Measurements from ENCODE around the gene SMC2. TPM values are rescaled to one million over a fixed set of nuclear protein-coding genes. Genes with fewer than 3 reads are reported as not detected.
A peak's percentile ranks its signal among the peaks of the same experiment; 100 is the strongest.

Gene SMC2
- total RNA-seq = 10 to 100 TPM; 61.0 to 61.9 TPM

DNA sequence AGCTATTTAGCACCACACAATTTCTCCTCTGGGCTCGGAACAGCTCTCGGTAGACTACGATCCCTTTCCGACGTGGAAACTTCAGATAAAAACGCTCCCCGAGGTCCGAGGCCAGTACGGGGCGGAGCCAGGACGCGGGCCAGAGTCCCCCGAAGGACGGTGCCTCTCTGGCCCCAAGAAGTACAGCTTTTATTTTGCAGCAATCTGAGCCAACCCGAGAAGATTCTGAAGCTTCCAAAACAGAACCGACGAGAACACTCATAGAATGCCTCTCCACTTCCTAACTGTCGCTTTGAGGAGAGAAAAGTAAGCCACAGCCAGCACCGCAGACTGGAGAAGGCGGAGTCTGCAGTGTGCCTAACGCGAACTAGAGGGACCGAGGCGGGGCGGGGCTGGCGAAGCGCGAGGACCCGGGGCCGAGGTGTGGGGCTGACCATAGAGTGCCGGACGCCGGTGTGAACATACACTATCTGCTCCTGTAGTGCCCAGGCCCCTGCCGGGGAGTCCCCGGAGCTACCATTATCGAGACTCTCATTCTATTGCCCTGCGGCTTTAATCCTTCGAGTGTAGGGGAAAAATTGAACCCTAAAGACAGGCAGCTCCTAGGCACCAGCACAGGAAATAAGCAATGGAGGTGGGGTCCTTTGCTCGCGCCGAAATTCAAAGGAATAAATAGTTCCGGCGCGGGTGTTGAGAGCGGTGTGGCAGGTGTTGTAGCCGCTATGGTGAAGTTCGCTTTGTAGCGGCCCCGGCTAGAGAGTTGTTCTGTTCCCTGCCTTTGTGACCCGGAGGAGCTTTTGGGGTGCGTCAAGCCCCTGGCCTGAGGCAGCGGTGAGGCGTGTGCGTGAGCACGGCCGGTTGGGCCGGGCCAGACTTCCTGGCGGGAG, at the start of gene SMC2:
Gene SMC2 (plus strand): TSS at position 663 of the 887 bp plus-strand sequence. CDS start 1,076 bp downstream, outside the sequence.
- H3K27me3 Mint-ChIP-seq = no peaks in the 10 kb centered on the region
- H3K36me3 Mint-ChIP-seq = peaks cover 7% of the 10 kb centered on the region
- no peaks in the 10 kb centered on the region for H3K9me3 Mint-ChIP-seq
- DNase-seq = peak; percentile 94
- peak within 1 kb of the TSS; percentile 99 for H3K27ac Mint-ChIP-seq
- POLR2A ChIA-PET = interaction anchor here (0.6 to 1.4 kb wide), 6 partner anchors 8 to 653 kb away, joined by 3 to 9 read pairs (median 4); partner anchors contain the start of gene NIPSNAP3A
- intact Hi-C loops (cut with micrococcal nuclease) = loop anchor here (1.0 to 10.0 kb wide), 6 partner anchors 65 to 1600 kb away; partner anchors contain the start of genes FSD1L, NIPSNAP3A and TMEM38B
- CTCF ChIA-PET = interaction anchor here (0.6 kb wide), 2 partner anchors 10 to 19 kb away, joined by 3 read pairs; no protein-coding TSS in a partner anchor
- H3K4me3 Mint-ChIP-seq = peak within 1 kb of the TSS; percentile 90
- peaks cover 32% of the 10 kb centered on the region for H3K4me1 Mint-ChIP-seq (ENCODE audit: low read depth)

- Mint-ChIP-seq H3K27me3 (no peaks in the 10 kb centered on the region), H3K27ac (no peak overlapping the region), H3K4me1 (ENCODE audit: low read depth) (no peaks in the 10 kb centered on the region), H3K9me3 (no peaks in the 10 kb centered on the region), H3K4me3 (no peak overlapping the region), H3K36me3 (no peaks in the 10 kb centered on the region)
- DNase-seq = no peak
- intact Hi-C loops (cut with micrococcal nuclease) = no loop called here
- CTCF ChIA-PET = no interaction called here
- POLR2A ChIA-PET = no interaction called here
These were observed 25.6 kb upstream of the SMC2 start for GRCh38 chr9:104068546-104068945.

GRCh38 chr9:104069288-104069687, 24.8 kb upstream of the SMC2 start:
- Mint-ChIP-seq H3K36me3 (no peaks in the 10 kb centered on the region), H3K4me1 (ENCODE audit: low read depth) (no peaks in the 10 kb centered on the region), H3K27ac (no peak overlapping the region), H3K27me3 (no peaks in the 10 kb centered on the region), H3K4me3 (no peak overlapping the region), H3K9me3 (no peaks in the 10 kb centered on the region)
- DNase-seq = no peak
- ChIA-PET POLR2A (no interaction called here), CTCF (no interaction called here)
- intact Hi-C loops (cut with micrococcal nuclease) = no loop called here

DNA sequence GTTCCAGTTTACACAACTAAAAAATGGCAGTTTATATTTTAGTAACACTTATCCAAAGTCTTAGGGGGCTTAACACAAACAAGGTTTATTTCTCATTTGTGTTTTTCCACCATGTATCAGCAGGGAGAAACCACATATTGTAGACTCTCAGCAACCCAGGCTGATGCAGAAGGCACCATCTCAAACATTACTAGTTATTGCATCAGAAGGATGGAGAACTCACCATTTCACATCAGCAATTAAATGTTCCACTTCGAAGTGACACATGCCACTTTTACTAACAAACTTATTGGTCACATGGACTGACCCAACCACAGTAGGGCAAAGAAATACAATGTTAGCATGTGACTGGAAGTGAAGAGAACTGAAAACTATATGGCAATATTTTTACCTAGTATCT, 22.5 kb upstream of the SMC2 start:
- ChIA-PET POLR2A (no interaction called here), CTCF (no interaction called here)
- H3K27ac Mint-ChIP-seq = no peak overlapping the region
- H3K4me3 Mint-ChIP-seq = no peak overlapping the region
- DNase-seq = no peak
- H3K36me3 Mint-ChIP-seq = no peaks in the 10 kb centered on the region
- no peaks in the 10 kb centered on the region for H3K9me3 Mint-ChIP-seq
- intact Hi-C loops (cut with micrococcal nuclease) = no loop called here
- peaks cover 9% of the 10 kb centered on the region for H3K27me3 Mint-ChIP-seq
- no peaks in the 10 kb centered on the region for H3K4me1 Mint-ChIP-seq (ENCODE audit: low read depth)

DNA sequence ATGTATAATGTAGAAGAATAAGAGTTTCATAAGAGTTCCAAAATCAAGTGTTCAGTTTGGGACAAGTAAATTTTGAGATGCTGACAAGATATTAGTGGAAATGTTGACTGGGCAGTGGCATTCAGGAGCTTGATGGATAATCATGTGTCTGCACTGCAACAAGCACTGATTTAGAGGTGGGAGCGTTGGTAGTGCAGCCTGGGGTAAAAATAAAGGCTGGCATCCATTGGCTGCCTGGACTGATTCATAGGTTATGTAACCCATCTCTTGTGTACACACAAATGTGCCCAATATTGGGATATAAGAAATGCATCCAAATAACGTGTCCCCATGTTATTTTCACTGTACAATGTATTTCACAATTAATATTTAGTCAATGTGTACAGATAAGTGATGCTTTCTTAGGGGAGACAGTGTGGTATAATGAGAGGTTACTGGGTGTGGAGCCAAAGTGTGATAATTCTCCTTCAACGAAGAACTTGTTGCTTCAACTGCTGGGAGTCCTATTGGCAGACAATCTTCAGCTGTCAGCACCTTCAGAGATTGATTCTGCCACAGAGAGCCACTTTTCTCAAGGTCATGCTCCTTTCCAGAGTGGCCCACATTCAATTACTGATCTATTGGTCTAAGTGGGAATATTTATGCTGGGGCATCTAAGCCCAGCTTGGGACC, 20.9 kb upstream of the SMC2 start:
- ChIA-PET CTCF (no interaction called here), POLR2A (interaction anchor here (1.1 kb wide), 1 partner anchor 20 kb away, joined by 4 read pairs; the partner anchor contains the start of gene SMC2)
- Mint-ChIP-seq H3K27ac (no peak overlapping the region), H3K27me3 (peaks cover 15% of the 10 kb centered on the region), H3K36me3 (no peaks in the 10 kb centered on the region), H3K4me3 (no peak overlapping the region), H3K4me1 (ENCODE audit: low read depth) (no peaks in the 10 kb centered on the region), H3K9me3 (no peaks in the 10 kb centered on the region)
- DNase-seq = no peak
- intact Hi-C loops (cut with micrococcal nuclease) = no loop called here

DNA sequence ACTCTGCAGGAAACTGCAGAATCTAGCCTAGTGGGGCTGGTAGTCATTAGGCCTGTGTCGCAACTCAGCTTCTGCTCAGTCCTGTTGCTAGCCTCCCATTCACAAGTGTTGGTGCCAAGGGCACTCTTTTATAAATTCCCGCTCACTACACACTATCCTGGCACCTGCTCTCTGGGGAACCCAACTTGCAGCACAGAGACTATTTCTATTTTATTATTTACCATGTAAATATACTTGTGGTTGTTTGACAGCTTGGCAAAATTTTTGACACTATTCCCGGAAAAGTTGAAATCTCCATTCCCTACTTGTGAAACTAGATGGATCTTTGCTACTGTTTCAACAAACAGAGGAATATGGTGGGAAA, 20.4 kb upstream of the SMC2 start:
- Mint-ChIP-seq H3K27me3 (peaks cover 17% of the 10 kb centered on the region), H3K4me1 (ENCODE audit: low read depth) (no peaks in the 10 kb centered on the region), H3K4me3 (no peak overlapping the region), H3K9me3 (no peaks in the 10 kb centered on the region), H3K27ac (no peak overlapping the region), H3K36me3 (no peaks in the 10 kb centered on the region)
- ChIA-PET POLR2A (interaction anchor here (1.1 kb wide), 1 partner anchor 20 kb away, joined by 4 read pairs; the partner anchor contains the start of gene SMC2), CTCF (no interaction called here)
- intact Hi-C loops (cut with micrococcal nuclease) = no loop called here
- DNase-seq = no peak

DNA sequence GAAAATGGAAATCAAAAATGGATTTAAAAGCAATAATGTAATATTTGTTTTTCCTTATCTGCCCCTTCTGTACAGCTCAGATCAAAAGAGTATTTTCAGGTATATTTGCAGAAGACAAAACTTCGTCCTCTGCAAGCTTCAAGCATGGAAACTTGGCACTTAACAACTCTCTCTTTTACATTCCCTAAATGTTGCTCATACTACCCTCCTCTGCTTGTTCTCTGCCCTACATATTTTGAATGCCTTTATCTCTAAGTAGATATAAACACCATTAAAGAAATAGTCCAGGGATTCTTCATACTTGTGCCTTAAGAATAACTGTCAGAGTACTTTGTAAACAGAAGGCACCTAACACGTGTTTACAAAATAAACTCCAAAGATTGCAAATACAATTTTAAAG, 19.2 kb upstream of the SMC2 start:
- Mint-ChIP-seq H3K27ac (no peak overlapping the region), H3K4me1 (ENCODE audit: low read depth) (no peaks in the 10 kb centered on the region), H3K27me3 (peaks cover 23% of the 10 kb centered on the region), H3K36me3 (no peaks in the 10 kb centered on the region), H3K9me3 (peaks cover 2% of the 10 kb centered on the region), H3K4me3 (no peak overlapping the region)
- ChIA-PET POLR2A (no interaction called here), CTCF (no interaction called here)
- no peak for DNase-seq
- intact Hi-C loops (cut with micrococcal nuclease) = no loop called here

GRCh38 chr9:104075801-104076753, 18.0 kb upstream of the SMC2 start:
- CTCF ChIA-PET = interaction anchor here (0.7 kb wide), 1 partner anchor 80 kb away, joined by 4 read pairs; no protein-coding TSS in a partner anchor
- POLR2A ChIA-PET = no interaction called here
- no peak for DNase-seq
- Mint-ChIP-seq H3K36me3 (no peaks in the 10 kb centered on the region), H3K27ac (no peak overlapping the region), H3K4me1 (ENCODE audit: low read depth) (no peaks in the 10 kb centered on the region), H3K27me3 (peaks cover 26% of the 10 kb centered on the region), H3K4me3 (no peak overlapping the region), H3K9me3 (peaks cover 8% of the 10 kb centered on the region)
- intact Hi-C loops (cut with micrococcal nuclease) = no loop called here

GRCh38 chr9:104078596-104078995, 15.5 kb upstream of the SMC2 start:
- Mint-ChIP-seq H3K4me1 (ENCODE audit: low read depth) (no peaks in the 10 kb centered on the region), H3K27ac (no peak overlapping the region), H3K9me3 (peaks cover 15% of the 10 kb centered on the region), H3K4me3 (no peak overlapping the region), H3K36me3 (peaks cover 3% of the 10 kb centered on the region), H3K27me3 (peaks cover 26% of the 10 kb centered on the region)
- intact Hi-C loops (cut with micrococcal nuclease) = no loop called here
- ChIA-PET POLR2A (no interaction called here), CTCF (no interaction called here)
- DNase-seq = no peak

DNA sequence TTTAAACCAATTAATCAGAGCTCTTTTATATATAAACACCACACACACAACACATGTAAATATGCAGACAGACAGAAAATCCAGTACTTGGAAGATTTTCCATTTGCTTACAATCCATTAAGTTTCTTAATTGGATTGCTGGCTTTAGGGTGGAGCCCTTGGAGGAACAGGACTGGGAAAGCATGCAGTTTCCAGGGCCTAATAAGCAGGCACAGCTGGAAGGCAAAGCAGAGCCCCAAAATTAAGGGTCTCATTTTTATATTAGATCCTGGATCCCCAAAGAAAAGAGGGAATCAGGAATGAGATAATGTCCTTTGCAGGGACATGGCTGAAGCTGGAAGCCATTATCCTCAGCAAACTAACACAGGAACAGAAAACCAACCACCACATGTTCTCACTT, 13.1 kb upstream of the SMC2 start:
- ChIA-PET POLR2A (no interaction called here), CTCF (no interaction called here)
- H3K4me3 Mint-ChIP-seq = no peak overlapping the region
- intact Hi-C loops (cut with micrococcal nuclease) = no loop called here
- H3K27ac Mint-ChIP-seq = no peak overlapping the region
- peaks cover 15% of the 10 kb centered on the region for H3K9me3 Mint-ChIP-seq
- no peak for DNase-seq
- no peaks in the 10 kb centered on the region for H3K4me1 Mint-ChIP-seq (ENCODE audit: low read depth)
- peaks cover 19% of the 10 kb centered on the region for H3K27me3 Mint-ChIP-seq
- H3K36me3 Mint-ChIP-seq = peaks cover 3% of the 10 kb centered on the region

DNA sequence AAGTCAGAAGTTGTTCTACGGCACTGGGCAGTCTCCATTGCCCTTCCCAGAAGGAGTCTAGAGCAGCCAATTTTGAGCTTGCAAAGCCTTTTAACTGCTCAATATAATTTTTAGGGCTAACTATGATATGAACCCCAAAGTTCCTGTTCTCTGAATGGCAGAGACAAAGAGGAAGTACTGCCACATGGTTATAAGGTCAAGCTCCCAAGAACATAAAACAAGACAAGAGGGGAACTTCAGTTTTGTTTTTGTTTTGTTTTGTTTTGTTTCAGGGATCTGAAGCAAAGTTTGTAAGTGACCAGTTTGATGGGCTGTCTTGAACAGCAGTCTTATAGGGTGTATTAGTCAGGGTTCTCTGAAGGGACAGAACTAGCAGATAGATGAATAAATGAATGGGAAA, 11.9 kb upstream of the SMC2 start:
- DNase-seq = no peak
- POLR2A ChIA-PET = no interaction called here

GRCh38 chr9:104085525-104085924, 8.6 kb upstream of the SMC2 start:
- no peaks in the 10 kb centered on the region for H3K4me1 Mint-ChIP-seq (ENCODE audit: low read depth)
- peaks cover 3% of the 10 kb centered on the region for H3K36me3 Mint-ChIP-seq
- POLR2A ChIA-PET = interaction anchor here (1.0 kb wide), 1 partner anchor 8 kb away, joined by 3 read pairs; the partner anchor contains the start of gene SMC2
- intact Hi-C loops (cut with micrococcal nuclease) = no loop called here
- H3K9me3 Mint-ChIP-seq = peaks cover 9% of the 10 kb centered on the region
- no peak overlapping the region for H3K27ac Mint-ChIP-seq
- CTCF ChIA-PET = no interaction called here
- DNase-seq = no peak
- H3K4me3 Mint-ChIP-seq = no peak overlapping the region
- peaks cover 6% of the 10 kb centered on the region for H3K27me3 Mint-ChIP-seq

More for the DNA sequence above, 11.9 kb upstream of the SMC2 start:
- no peaks in the 10 kb centered on the region for H3K4me1 Mint-ChIP-seq (ENCODE audit: low read depth)
- H3K27me3 Mint-ChIP-seq = peaks cover 21% of the 10 kb centered on the region
- peaks cover 15% of the 10 kb centered on the region for H3K9me3 Mint-ChIP-seq
- no peak overlapping the region for H3K4me3 Mint-ChIP-seq
- CTCF ChIA-PET = no interaction called here
- H3K36me3 Mint-ChIP-seq = peaks cover 3% of the 10 kb centered on the region
- no peak overlapping the region for H3K27ac Mint-ChIP-seq
- intact Hi-C loops (cut with micrococcal nuclease) = no loop called here
